GM18498 (cell line): Measurements from ENCODE around the gene CCDC87.
A peak's percentile ranks its signal among the peaks of the same experiment; 100 is the strongest.
"Not testable (repeated sequence)": the region's sequence is repeated elsewhere in the genome, so short reads cannot be mapped to it uniquely, and the experiment has no call there.

Source experiments
- ATAC-seq: cut with Tn5 transposase; IDR thresholded peaks from one replicate; pipeline ENCODE4 v1.9.1; 2021; ENCODE audit warnings: mild to moderate bottlenecking, moderate library complexity; ENCODE audit not compliant: unreplicated experiment

The CCDC87 gene, protein sequence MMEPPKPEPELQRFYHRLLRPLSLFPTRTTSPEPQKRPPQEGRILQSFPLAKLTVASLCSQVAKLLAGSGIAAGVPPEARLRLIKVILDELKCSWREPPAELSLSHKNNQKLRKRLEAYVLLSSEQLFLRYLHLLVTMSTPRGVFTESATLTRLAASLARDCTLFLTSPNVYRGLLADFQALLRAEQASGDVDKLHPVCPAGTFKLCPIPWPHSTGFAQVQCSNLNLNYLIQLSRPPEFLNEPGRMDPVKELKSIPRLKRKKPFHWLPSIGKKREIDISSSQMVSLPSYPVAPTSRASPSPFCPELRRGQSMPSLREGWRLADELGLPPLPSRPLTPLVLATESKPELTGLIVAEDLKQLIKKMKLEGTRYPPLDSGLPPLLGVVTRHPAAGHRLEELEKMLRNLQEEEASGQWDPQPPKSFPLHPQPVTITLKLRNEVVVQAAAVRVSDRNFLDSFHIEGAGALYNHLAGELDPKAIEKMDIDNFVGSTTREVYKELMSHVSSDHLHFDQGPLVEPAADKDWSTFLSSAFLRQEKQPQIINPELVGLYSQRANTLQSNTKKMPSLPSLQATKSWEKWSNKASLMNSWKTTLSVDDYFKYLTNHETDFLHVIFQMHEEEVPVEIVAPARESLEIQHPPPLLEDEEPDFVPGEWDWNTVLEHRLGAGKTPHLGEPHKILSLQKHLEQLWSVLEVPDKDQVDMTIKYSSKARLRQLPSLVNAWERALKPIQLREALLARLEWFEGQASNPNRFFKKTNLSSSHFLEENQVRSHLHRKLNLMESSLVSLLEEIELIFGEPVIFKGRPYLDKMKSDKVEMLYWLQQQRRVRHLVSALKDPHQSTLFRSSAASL

DNA sequence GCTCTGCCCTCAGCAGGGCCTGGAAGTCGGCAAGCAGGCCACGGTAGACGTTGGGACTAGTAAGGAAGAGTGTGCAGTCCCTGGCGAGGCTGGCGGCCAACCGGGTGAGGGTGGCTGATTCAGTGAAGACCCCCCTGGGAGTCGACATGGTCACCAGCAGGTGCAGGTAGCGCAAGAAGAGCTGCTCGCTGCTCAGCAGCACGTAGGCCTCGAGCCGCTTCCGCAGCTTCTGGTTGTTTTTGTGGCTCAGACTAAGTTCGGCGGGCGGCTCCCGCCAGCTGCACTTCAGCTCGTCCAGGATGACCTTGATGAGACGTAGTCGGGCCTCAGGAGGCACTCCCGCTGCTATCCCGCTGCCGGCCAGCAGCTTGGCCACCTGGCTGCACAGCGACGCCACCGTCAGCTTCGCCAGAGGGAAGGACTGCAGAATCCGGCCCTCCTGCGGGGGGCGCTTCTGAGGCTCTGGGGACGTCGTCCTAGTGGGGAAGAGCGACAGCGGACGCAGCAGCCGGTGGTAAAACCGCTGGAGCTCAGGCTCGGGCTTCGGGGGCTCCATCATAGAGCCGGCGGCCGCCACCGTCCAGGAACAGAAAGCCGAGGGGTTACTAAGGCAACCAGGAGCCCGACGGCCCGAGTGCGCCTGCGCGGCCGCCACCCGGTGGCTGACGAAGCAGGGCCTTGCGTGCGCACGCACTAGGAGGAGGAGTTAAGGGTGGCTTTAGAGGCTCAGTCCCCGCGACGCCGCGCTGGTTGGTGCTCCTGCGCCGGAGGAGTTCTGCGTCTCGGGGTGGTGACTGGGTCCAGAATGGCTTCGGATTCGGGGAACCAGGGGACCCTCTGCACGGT lies at the start of gene CCDC87, which contains the start of gene CCS:
Gene CCDC87, minus strand, starts transcription at position 607 of the 846 bp plus-strand sequence. Its CDS starts 48 bp downstream, at position 559.
Gene CCS, plus strand, starts transcription at position 729 of the 846 bp plus-strand sequence. Its CDS starts 77 bp downstream, at position 806.
- ATAC-seq, result peak; percentile 89

DNA sequence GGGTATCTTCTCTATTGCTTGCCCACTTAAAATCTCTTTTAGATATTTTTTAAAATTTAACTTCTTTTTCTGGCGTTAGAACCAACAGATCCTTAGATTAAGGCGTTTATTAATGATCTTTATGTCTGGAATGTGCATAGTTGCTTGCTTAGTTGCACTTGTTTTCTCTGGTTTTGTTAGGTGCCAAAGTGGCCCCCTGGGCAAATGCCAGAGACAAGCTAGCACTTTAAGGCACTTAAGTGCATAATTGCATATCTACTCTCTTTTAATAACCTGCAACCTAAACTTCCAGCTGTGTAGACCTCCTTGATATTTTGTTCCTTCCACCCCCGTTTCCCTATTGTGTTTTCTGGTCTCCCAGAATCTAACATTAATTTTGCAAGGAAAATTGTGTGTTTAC lies 49.0 kb upstream of the CCDC87 start:
- no peak for ATAC-seq

DNA sequence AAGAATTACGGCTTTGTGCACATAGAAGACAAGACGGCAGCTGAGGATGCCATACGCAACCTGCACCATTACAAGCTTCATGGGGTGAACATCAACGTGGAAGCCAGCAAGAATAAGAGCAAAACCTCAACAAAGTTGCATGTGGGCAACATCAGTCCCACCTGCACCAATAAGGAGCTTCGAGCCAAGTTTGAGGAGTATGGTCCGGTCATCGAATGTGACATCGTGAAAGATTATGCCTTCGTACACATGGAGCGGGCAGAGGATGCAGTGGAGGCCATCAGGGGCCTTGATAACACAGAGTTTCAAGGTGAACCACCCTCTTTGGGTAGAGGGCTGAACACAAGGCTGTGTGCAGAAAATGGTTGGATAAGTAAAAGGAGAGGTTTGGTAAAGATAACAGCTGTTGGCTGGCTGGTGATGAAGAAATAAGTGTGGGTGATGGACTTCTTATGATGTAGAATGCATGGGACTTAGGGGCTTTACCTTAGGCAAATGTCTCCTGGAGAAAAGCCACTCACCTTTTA lies 47.0 kb upstream of the CCDC87 start:
- ATAC-seq, result not testable (repeated sequence)

DNA sequence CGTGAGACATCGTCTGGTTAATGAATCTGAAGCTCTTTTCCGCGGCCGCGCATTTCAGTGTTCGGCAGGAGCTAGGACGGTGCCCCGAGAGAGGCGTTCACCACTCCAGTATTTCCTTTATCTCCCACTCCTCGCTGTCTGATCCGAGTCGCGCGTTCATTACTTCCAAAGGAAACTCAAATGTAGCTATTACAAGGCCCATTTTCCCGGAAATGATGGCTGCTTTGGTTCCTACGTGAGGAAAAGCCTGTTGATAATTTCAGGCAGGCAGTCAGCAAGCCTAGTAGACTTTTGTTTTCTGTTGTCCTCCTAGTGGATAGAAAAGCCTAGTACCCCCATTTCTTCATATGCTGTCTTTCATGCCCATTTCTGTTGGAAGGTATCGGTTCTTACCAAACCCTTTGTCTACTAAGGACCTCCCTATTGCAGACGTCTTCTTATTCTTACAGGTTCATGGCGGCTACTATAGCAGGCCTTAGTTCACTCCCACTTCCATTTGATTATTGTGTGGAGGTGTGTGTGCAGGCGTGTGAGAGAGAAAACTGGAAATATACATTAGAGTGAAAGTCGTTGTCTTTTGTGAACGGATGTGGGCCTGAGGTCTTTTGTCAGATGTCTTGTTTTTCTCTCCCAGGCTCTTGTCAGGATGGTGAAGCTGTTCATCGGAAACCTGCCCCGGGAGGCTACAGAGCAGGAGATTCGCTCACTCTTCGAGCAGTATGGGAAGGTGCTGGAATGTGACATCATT lies 46.4 kb upstream of the CCDC87 start:
- no peak for ATAC-seq

DNA sequence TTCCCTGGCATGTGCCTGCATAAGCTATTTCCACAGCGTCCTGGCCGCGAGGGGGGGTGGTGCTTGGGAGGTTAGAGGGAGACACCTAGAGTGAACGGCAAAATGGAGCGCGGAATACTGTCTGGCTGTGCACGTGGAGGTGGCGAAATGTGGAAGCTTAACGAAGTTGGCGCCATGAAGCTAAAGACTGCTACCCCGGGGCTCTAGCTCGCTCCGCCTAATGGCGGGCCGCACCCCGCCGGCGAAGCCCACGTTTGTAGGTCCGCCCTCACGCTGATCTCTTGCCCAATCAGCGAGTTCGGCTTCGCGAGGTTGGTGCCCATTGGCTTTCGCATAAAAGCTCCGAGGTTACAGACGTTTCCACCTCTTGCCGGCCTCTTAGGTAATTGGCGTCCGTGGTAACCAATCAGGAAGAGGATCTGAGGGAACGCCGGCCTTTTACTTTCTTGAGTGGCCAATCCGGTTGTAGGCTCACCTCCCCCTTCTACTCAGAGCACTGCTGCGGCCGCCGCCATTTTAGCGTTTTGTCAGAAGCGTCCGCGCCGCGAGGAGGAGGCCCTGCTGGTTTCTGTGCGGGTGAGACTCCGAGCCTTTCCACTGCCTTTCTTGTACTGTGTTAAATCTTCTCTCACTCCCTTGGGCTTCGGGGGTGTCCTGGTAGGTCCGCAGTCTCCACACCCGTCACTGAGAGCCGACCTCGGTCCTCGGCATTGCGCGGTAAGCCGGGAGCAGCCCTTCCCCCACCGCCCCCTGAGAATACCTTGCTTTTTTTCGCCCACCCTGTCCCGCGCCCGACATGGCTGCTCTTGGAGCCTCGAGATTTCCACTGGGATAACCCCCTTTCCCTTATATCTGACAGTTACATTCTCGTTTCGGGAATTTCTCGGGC lies 45.6 kb upstream of the CCDC87 start, which contains the start of gene RBM4:
Gene RBM4, plus strand, starts transcription at position 527 of the 889 bp plus-strand sequence. CDS start 1,009 bp downstream, outside the sequence.
- ATAC-seq, result peak; percentile 96

DNA sequence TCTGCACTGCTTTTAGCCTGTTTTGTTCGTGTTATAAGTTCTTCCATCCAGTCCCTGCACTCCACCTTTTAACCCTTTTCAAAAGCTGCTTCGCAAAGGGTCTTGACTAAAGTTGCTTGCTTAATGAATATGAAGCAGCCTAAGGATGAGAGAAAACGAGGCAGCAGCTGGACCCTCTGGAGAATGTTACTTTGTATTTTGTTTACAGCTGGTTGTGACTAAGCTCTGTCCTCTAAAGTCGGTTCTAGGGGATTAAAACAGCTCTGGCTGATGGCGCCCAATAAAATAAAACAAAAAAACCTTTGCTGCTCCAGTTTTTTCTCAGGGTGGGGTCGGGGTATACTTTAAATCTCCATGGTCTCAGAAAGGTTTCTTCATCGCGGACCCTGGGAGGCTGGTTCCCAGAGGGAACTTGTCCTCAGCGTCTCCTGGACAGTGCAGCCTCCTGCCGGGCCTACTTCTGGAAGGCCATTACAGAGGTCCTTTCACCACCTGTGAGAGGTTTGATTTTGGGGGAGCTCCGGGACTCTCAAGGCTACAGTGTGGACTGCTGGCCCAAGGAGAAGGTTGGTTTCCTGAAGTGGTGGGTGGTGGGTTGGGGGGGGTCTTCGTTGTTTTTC lies 44.8 kb upstream of the CCDC87 start:
- no peak for ATAC-seq

DNA sequence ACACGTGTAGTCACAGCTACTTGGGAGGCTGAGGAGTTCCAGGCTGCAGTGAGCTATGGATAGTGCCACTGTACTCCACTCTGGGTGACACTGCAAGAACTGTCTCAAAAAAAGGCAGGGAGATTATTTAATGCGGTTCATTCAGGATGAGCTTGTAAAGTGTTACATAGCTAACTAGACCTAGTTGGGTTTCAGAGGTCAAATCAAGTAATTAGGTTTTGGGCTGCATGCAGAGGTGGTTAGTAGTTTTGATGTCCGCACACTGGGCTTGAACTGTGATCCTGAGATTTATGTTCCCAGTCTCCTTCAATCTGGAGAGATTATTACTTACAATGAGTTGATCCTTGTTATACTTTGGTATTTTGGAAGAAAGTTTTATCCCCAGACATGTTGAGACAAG lies 43.5 kb upstream of the CCDC87 start:
- ATAC-seq, result no peak

DNA sequence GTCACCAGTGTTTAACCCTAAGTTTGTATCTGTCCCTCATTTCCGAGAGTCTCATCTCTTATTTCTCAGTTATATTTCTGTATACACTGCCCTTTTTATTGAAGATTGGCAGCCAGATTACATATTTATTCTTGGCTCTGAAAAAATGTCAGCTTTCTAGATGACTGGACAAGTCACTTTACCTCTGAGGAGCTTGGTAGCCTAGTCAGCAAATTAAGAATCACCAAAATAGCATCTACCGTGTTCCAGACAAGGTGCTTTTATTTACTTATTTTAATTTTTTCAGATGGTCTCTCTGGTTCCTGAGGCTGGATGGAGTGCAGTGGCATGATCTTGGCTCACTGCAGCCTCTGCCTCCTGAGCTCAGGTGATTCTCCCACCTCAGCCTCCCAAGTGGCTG lies 40.1 kb upstream of the CCDC87 start:
- ATAC-seq, result no peak

DNA sequence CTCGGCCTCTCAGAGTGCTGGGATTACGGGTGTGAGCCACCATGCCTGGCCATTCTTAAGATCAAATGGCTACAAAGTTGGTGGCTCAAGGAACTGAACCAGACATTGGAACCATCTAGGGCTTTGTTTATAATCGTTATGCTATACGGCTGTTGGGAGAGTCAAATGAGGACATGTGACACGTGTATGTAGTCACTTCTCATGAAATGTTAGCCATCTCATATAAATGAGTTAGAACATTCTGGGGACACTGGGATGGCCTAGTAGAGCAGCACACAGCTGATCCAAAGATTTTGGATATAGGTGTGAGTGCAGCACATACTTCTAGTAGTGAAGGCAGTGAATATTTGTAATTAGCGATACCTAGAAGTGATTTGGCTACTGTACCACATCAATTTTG lies 39.0 kb upstream of the CCDC87 start:
- ATAC-seq, result no peak

DNA sequence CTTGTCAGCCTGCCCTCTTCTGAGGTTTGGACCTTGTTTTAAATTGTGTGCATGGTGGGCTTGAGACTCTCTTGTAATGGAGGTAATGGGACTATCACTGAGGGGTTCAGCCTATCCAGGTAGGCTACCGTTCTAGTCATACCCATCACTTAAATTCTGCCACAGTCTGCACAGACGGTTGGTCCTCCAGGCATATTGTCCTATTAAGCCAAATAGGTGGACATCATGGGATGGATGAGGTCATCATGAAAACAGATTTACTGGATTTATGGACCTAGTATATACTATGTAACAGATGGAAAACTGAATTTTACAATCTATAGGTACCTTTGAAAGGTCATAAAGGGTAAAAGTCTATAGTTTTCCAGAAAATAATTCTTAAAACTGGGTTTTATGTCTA lies 36.5 kb upstream of the CCDC87 start:
- ATAC-seq, result no peak

DNA sequence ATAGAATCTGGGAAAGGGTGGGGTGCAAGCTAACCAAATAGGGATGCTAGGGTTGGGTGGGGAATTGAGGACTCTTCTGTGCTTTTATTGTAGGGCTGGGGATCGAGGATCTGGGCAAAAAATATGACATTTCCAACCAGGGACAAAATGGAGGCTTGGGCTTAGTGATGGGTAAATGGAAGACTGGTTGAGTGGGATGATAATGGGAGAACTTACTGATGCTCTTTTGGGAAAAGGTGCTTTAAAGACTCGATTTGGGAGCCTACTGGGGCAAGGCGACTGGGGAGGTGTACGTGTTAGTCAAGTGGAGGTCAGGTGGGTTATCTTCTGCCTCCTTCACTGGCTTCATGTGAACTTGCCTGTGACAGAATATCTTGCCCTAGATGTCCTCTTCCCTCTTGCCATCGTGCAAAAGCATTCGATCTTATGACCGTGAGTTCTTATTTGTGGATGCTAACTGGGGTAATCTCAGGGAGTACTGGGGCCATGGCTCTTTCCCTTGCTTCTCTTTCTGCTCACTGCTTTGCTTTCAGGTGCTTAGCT lies 35.3 kb upstream of the CCDC87 start:
- ATAC-seq, result no peak

DNA sequence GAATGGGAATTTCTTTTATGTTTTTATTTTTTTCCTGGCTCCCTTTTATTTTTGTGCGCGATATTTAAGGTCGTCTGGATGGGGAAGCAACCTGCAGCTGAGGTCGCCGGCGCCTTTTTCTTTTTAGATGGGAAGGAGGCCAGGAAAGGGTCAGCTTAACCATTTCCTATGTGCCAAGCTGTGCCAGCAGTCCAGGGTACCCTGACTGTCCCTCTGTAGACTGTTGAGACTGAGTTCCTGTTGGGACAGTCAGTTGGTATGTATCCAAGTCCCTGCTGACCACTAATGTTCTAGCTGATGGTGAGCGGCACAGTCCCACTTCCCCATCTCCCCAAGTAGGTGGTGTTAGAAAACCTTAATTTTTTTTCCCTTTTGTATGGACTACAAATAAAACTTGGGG lies 34.1 kb upstream of the CCDC87 start:
- ATAC-seq, result no peak

DNA sequence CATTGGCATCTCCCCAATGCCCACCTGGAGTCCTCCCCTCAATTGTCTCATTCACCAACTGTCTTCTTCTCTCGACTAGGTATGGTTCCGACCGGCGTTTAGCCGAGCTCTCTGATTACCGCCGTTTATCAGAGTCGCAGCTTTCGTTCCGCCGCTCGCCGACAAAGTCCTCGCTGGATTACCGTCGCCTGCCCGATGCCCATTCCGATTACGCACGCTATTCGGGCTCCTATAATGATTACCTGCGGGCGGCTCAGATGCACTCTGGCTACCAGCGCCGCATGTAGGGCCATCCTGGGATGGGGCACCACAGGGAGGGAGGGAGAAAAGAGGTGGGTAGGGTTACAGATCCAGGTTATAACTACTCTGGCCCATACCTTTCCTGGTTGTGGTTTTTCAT lies 33.5 kb upstream of the CCDC87 start:
- ATAC-seq, result no peak

DNA sequence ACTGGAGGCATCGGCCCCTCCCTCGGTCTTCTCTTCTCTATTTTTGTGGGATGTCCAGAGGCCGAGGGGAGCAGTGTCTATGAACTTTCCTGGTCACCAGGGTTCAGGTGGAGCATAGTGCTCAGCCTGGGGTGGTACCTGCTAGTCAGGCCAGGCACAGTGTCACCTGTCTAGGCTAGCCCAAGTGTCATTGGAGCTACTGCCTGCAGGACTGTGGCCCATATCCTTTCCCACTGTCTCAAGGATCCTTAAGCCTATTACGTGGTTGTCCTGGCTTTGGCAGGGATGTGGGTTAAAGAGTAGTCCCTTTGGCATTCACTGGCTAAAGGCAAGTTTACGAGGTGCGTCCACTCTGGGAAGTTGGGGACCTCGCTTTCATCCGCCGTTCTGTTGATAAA lies 32.9 kb upstream of the CCDC87 start:
- no peak for ATAC-seq

DNA sequence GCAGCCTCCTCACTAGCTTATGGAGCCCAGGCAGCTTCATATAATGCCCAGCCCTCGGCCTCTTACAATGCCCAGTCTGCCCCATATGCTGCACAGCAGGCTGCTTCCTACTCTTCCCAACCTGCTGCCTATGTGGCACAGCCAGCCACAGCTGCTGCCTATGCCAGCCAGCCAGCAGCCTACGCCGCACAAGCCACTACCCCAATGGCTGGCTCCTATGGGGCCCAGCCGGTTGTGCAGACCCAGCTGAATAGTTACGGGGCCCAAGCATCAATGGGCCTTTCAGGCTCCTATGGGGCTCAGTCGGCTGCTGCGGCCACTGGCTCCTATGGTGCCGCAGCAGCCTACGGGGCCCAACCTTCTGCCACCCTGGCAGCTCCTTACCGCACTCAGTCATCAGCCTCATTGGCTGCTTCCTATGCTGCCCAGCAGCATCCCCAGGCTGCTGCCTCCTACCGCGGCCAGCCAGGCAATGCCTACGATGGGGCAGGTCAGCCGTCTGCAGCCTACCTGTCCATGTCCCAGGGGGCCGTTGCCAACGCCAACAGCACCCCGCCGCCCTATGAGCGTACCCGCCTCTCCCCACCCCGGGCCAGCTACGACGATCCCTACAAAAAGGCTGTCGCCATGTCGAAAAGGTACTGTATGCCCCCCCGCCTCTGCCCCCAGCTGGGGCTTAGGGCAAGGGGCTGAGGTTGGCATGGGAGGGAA lies 32.3 kb upstream of the CCDC87 start:
- ATAC-seq, result no peak

DNA sequence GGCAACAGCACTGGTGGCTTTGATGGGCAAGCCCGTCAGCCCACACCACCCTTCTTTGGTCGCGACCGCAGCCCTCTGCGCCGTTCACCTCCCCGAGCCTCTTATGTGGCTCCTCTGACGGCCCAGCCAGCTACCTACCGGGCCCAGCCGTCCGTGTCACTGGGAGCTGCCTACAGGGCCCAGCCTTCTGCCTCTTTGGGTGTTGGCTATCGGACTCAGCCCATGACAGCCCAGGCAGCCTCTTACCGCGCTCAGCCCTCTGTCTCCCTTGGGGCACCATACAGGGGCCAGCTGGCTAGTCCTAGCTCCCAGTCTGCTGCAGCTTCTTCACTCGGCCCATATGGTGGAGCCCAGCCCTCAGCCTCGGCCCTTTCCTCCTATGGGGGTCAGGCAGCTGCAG lies 31.6 kb upstream of the CCDC87 start:
- ATAC-seq, result no peak

DNA sequence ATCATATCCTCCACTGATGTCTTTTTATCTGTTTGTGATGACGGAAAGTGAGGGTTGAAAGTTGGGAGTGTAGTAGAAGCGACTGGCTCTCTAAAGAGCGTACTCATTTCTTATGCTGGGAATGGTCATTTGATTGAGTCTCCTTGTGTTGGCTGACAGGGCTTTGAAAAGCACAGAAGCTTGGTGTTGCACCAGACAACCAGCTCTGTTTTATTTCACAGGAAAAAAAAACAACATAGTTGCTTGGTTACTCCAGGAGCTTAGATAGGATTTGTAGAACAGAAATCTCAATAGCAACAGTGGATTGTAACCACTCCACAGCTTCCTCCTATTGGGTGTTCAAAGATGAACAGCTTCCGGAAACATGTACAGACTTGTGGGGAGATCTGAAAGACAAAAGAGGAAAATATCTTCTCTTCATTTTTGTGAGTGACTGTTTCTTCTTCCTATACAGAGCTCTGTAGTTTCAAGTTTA lies 26.3 kb upstream of the CCDC87 start:
- no peak for ATAC-seq
